HEK293 (cell line): ENCODE data around the gene HOXB9.

Source experiments
- KLF9 ChIP-seq: fragments of 450-650 bp; formaldehyde crosslinking; IDR thresholded peaks from 2 replicates; pipeline ENCODE4 v1.5.1; 2016; ENCODE audit warnings: missing biosample characterization, missing genetic modification characterization, low read depth
- MYNN ChIP-seq: fragments of 450-650 bp; formaldehyde crosslinking; IDR thresholded peaks from 2 replicates; pipeline ENCODE4 v1.5.1; 2016; ENCODE audit warnings: missing biosample characterization, missing genetic modification characterization, borderline replicate concordance
- REPIN1 ChIP-seq: fragments of 450-650 bp; formaldehyde crosslinking; IDR thresholded peaks from 2 replicates; pipeline ENCODE4 v1.5.1; 2017; ENCODE audit warnings: missing biosample characterization, missing genetic modification characterization, low read depth
- SP3 ChIP-seq: fragments of 450-650 bp; formaldehyde crosslinking; IDR thresholded peaks from 2 replicates; pipeline ENCODE4 v1.5.1; 2016; ENCODE audit warnings: missing biosample characterization, missing genetic modification characterization
- SP7 ChIP-seq: fragments of 450-650 bp; formaldehyde crosslinking; IDR thresholded peaks from 2 replicates; pipeline ENCODE4 v1.5.1; 2016; ENCODE audit warnings: missing biosample characterization, missing genetic modification characterization
- YY1 ChIP-seq: fragments of 450-650 bp; formaldehyde crosslinking; IDR thresholded peaks from 2 replicates; pipeline ENCODE4 v1.5.1; 2018; ENCODE audit warnings: missing biosample characterization, missing genetic modification characterization
- ZBTB21 ChIP-seq: fragments of 450-650 bp; formaldehyde crosslinking; IDR thresholded peaks from 2 replicates; pipeline ENCODE4 v1.5.1; 2017; ENCODE audit warnings: missing biosample characterization, missing genetic modification characterization
- ZEB2 ChIP-seq: fragments of 450-650 bp; formaldehyde crosslinking; IDR thresholded peaks from 2 replicates; pipeline ENCODE4 v1.5.1; 2016; ENCODE audit warnings: missing biosample characterization, missing genetic modification characterization
- ZFP41 ChIP-seq: fragments of 450-650 bp; formaldehyde crosslinking; IDR thresholded peaks from 2 replicates; pipeline ENCODE4 v1.5.1; 2016; ENCODE audit warnings: missing biosample characterization, missing genetic modification characterization, borderline replicate concordance
- ZNF121 ChIP-seq: fragments of 450-650 bp; formaldehyde crosslinking; IDR thresholded peaks from 2 replicates; pipeline ENCODE4 v1.5.1; 2016; ENCODE audit warnings: missing biosample characterization, missing genetic modification characterization
- ZNF140 ChIP-seq: fragments of 450-650 bp; formaldehyde crosslinking; IDR thresholded peaks from 2 replicates; pipeline ENCODE4 v1.5.1; 2016; ENCODE audit warnings: missing biosample characterization, missing genetic modification characterization
- ZNF16 ChIP-seq: fragments of 450-650 bp; formaldehyde crosslinking; IDR thresholded peaks from 2 replicates; pipeline ENCODE4 v1.5.1; 2016; ENCODE audit warnings: low read depth, missing biosample characterization, missing genetic modification characterization
- ZNF175 ChIP-seq: fragments of 450-650 bp; formaldehyde crosslinking; IDR thresholded peaks from 2 replicates; pipeline ENCODE4 v1.5.1; 2016; ENCODE audit warnings: missing biosample characterization, missing genetic modification characterization
- ZNF335 ChIP-seq: fragments of 450-650 bp; formaldehyde crosslinking; conservative IDR thresholded peaks from 2 replicates; pipeline ENCODE4 v1.5.1; 2016; ENCODE audit warnings: missing biosample characterization, missing genetic modification characterization
- ZNF391 ChIP-seq: fragments of 450-650 bp; formaldehyde crosslinking; IDR thresholded peaks from 2 replicates; pipeline ENCODE4 v1.5.1; 2016; ENCODE audit warnings: low read depth, missing biosample characterization, missing genetic modification characterization, borderline replicate concordance
- ZNF416 ChIP-seq: fragments of 450-650 bp; formaldehyde crosslinking; IDR thresholded peaks from 2 replicates; pipeline ENCODE4 v1.5.1; 2016; ENCODE audit warnings: missing biosample characterization, missing genetic modification characterization
- ZNF544 ChIP-seq: fragments of 450-650 bp; formaldehyde crosslinking; IDR thresholded peaks from 2 replicates; pipeline ENCODE4 v1.5.0; 2017; ENCODE audit warnings: missing biosample characterization, missing genetic modification characterization
- ZNF558 ChIP-seq: fragments of 450-650 bp; formaldehyde crosslinking; IDR thresholded peaks from 2 replicates; pipeline ENCODE4 v1.5.1; 2016; ENCODE audit warnings: missing biosample characterization, missing genetic modification characterization
- ZNF610 ChIP-seq: fragments of 450-650 bp; formaldehyde crosslinking; IDR thresholded peaks from 2 replicates; pipeline ENCODE4 v1.5.1; 2016; ENCODE audit warnings: missing biosample characterization, missing genetic modification characterization, borderline replicate concordance
- ZNF624 ChIP-seq: fragments of 450-650 bp; formaldehyde crosslinking; IDR thresholded peaks from 2 replicates; pipeline ENCODE4 v1.5.1; 2017; ENCODE audit warnings: missing biosample characterization, missing genetic modification characterization
- ZNF626 ChIP-seq: fragments of 450-650 bp; sonication (Bioruptor Pico); formaldehyde crosslinking; IDR thresholded peaks from 2 replicates; pipeline ENCODE4 v1.5.1; 2018; ENCODE audit warnings: missing biosample characterization, missing genetic modification characterization, inconsistent platforms
- ZNF747 ChIP-seq: fragments of 450-650 bp; formaldehyde crosslinking; IDR thresholded peaks from 2 replicates; pipeline ENCODE4 v1.5.1; 2016; ENCODE audit warnings: missing biosample characterization, missing genetic modification characterization
- ZNF76 ChIP-seq: fragments of 450-650 bp; formaldehyde crosslinking; IDR thresholded peaks from 2 replicates; pipeline ENCODE4; 2016; ENCODE audit warnings: low read depth, missing biosample characterization, missing genetic modification characterization, borderline replicate concordance
- ZNF791 ChIP-seq: fragments of 450-650 bp; formaldehyde crosslinking; IDR thresholded peaks from 2 replicates; pipeline ENCODE4 v1.5.1; 2016; ENCODE audit warnings: missing biosample characterization, missing genetic modification characterization
- ZNF792 ChIP-seq: fragments of 450-650 bp; formaldehyde crosslinking; IDR thresholded peaks from 2 replicates; pipeline ENCODE4 v1.5.1; 2016; ENCODE audit warnings: missing biosample characterization, missing genetic modification characterization
- ZNF837 ChIP-seq: fragments of 450-650 bp; formaldehyde crosslinking; IDR thresholded peaks from 2 replicates; pipeline ENCODE4 v1.5.1; 2016; ENCODE audit warnings: missing biosample characterization, missing genetic modification characterization
- ZSCAN30 ChIP-seq: fragments of 450-650 bp; IDR thresholded peaks from 2 replicates; pipeline ENCODE4 v1.5.1; 2018; ENCODE audit warnings: missing biosample characterization, mild to moderate bottlenecking, missing genetic modification characterization, moderate library complexity
- ZXDB ChIP-seq: fragments of 450-650 bp; formaldehyde crosslinking; IDR thresholded peaks from 2 replicates; pipeline ENCODE4 v1.5.1; 2016; ENCODE audit warnings: missing biosample characterization, missing genetic modification characterization
- TF ChIP-seq, protein P1 (sequence below): fragments of 450-650 bp; formaldehyde crosslinking; IDR thresholded peaks from 2 replicates; pipeline ENCODE4 v1.5.1; 2016; ENCODE audit warnings: missing biosample characterization, missing genetic modification characterization, low read depth
- TF ChIP-seq, protein P2 (sequence below): fragments of 450-650 bp; formaldehyde crosslinking; IDR thresholded peaks from 2 replicates; pipeline ENCODE4 v1.5.1; 2017; ENCODE audit warnings: missing biosample characterization, mild to moderate bottlenecking, missing genetic modification characterization, moderate library complexity
- TF ChIP-seq, protein P3 (sequence below): fragments of 450-650 bp; formaldehyde crosslinking; IDR thresholded peaks from 2 replicates; pipeline ENCODE4 v1.5.1; 2016; ENCODE audit warnings: missing biosample characterization, missing genetic modification characterization
- TF ChIP-seq, protein P4 (sequence below): fragments of 450-650 bp; formaldehyde crosslinking; IDR thresholded peaks from 2 replicates; pipeline ENCODE4 v1.5.1; 2017; ENCODE audit warnings: missing biosample characterization, missing genetic modification characterization

Gene HOXB9

DNA sequence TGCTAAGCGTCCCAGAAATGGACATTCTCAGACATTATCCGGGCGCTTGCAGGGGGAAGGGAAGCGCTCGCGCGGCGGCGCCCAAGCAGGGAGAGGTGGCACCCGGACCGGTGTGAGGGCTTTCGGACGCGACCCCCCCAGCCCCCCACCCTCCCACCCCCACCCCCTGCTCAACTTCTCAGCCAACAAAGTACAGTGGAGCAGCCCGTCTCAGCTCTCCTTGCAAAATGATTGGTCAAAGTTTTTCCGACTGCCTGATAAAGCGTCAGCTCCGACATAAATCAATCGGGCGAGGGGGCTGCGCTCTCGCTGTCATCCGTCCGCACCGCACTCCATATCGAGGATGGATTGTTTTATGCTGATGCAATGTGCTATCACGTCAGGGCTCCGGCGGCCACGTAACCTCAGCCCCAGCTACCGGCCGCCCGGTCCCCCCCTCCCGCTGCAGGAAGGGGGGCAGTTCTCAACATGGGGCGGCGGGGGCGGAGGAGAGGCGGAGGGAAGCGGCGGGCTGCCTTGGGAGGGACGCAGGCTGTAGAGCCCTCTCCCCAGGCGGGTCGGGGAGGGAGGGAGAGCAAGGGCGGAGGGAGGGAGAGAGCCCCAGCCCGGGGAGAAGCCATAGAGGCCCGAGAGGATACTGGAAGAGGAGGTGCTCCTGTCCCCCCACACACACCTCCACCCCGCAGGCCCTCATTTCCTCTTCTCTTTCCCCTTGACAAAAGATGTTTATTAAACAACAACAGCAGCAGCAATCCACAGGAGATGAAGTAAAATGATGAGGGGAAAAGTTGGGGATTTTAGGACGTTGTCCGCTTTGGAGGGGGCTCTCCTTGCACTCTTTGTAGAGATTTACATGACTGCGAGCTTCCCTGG, at the start of gene HOXB9 (continued):
- TF ChIP-seq, protein P1, sequence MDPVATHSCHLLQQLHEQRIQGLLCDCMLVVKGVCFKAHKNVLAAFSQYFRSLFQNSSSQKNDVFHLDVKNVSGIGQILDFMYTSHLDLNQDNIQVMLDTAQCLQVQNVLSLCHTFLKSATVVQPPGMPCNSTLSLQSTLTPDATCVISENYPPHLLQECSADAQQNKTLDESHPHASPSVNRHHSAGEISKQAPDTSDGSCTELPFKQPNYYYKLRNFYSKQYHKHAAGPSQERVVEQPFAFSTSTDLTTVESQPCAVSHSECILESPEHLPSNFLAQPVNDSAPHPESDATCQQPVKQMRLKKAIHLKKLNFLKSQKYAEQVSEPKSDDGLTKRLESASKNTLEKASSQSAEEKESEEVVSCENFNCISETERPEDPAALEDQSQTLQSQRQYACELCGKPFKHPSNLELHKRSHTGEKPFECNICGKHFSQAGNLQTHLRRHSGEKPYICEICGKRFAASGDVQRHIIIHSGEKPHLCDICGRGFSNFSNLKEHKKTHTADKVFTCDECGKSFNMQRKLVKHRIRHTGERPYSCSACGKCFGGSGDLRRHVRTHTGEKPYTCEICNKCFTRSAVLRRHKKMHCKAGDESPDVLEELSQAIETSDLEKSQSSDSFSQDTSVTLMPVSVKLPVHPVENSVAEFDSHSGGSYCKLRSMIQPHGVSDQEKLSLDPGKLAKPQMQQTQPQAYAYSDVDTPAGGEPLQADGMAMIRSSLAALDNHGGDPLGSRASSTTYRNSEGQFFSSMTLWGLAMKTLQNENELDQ (tag by site-specific recombination), result no peak
- no peak for TF ChIP-seq ZNF791
- no peak for TF ChIP-seq ZNF121 (tag by site-specific recombination)
- peak; percentile 92 for TF ChIP-seq SP3 (tag by site-specific recombination)
- peak; percentile 69 for TF ChIP-seq ZNF610 (tag by site-specific recombination)
- TF ChIP-seq ZFP41 (tag by site-specific recombination), result no peak
- TF ChIP-seq KLF9 (tag by site-specific recombination), result no peak; the same call in 1 of the 2 replicates
- TF ChIP-seq ZNF837 (tag by site-specific recombination), result no peak
- no peak for TF ChIP-seq ZNF624 (tag by site-specific recombination)
- peak; percentile 81; the same call in 1 of the 2 replicates for TF ChIP-seq ZNF391
- no peak for TF ChIP-seq MYNN (tag by site-specific recombination)
- no peak for TF ChIP-seq ZNF747 (tag by site-specific recombination)
- no peak for TF ChIP-seq REPIN1 (tag by site-specific recombination)
- no peak for TF ChIP-seq ZNF792 (tag by site-specific recombination)
- TF ChIP-seq ZNF175 (tag by site-specific recombination), result no peak
- TF ChIP-seq ZNF335 (tag by site-specific recombination), result peak; percentile 69
- no peak for TF ChIP-seq ZNF16 (tag by site-specific recombination)
- TF ChIP-seq ZNF76 (tag by site-specific recombination), result peak; percentile 68
- TF ChIP-seq ZSCAN30 (tag by site-specific recombination), result peak; percentile 97
- no peak for TF ChIP-seq ZNF544 (tag by site-specific recombination)
- peak; percentile 97 for TF ChIP-seq SP7 (tag by site-specific recombination)
- TF ChIP-seq, protein P2, sequence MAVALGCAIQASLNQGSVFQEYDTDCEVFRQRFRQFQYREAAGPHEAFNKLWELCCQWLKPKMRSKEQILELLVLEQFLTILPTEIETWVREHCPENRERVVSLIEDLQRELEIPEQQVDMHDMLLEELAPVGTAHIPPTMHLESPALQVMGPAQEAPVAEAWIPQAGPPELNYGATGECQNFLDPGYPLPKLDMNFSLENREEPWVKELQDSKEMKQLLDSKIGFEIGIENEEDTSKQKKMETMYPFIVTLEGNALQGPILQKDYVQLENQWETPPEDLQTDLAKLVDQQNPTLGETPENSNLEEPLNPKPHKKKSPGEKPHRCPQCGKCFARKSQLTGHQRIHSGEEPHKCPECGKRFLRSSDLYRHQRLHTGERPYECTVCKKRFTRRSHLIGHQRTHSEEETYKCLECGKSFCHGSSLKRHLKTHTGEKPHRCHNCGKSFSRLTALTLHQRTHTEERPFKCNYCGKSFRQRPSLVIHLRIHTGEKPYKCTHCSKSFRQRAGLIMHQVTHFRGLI (tag by site-specific recombination), result peak; percentile 19; the same call in 1 of the 2 replicates
- TF ChIP-seq, protein P3, sequence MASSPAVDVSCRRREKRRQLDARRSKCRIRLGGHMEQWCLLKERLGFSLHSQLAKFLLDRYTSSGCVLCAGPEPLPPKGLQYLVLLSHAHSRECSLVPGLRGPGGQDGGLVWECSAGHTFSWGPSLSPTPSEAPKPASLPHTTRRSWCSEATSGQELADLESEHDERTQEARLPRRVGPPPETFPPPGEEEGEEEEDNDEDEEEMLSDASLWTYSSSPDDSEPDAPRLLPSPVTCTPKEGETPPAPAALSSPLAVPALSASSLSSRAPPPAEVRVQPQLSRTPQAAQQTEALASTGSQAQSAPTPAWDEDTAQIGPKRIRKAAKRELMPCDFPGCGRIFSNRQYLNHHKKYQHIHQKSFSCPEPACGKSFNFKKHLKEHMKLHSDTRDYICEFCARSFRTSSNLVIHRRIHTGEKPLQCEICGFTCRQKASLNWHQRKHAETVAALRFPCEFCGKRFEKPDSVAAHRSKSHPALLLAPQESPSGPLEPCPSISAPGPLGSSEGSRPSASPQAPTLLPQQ, result peak; percentile 74
- TF ChIP-seq ZBTB21 (tag by site-specific recombination), result peak; percentile 99
- no peak for TF ChIP-seq ZNF416 (tag by site-specific recombination)
- TF ChIP-seq ZXDB, result peak; percentile 95
- TF ChIP-seq ZNF558 (tag by site-specific recombination), result peak; percentile 75; the same call in 1 of the 2 replicates
- TF ChIP-seq ZNF626, result no peak
- no peak; the same call in 1 of the 2 replicates for TF ChIP-seq YY1 (tag by site-specific recombination)
- TF ChIP-seq, protein P4, sequence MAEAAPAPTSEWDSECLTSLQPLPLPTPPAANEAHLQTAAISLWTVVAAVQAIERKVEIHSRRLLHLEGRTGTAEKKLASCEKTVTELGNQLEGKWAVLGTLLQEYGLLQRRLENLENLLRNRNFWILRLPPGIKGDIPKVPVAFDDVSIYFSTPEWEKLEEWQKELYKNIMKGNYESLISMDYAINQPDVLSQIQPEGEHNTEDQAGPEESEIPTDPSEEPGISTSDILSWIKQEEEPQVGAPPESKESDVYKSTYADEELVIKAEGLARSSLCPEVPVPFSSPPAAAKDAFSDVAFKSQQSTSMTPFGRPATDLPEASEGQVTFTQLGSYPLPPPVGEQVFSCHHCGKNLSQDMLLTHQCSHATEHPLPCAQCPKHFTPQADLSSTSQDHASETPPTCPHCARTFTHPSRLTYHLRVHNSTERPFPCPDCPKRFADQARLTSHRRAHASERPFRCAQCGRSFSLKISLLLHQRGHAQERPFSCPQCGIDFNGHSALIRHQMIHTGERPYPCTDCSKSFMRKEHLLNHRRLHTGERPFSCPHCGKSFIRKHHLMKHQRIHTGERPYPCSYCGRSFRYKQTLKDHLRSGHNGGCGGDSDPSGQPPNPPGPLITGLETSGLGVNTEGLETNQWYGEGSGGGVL (tag by site-specific recombination), result peak; percentile 100
- TF ChIP-seq ZEB2, result peak; percentile 100
- no peak for TF ChIP-seq ZNF140 (tag by site-specific recombination)
